22Rv1 (cell line): ENCODE data around the gene KDM4D.

ENCODE experiments used
- CTCF ChIP-seq: fragments of 450-650 bp; IDR thresholded peaks from 2 replicates; pipeline ENCODE4 v1.5.1; 2017; ENCODE audit warnings: mild to moderate bottlenecking
- ZFX ChIP-seq: fragments of 450-650 bp; IDR thresholded peaks from 2 replicates; pipeline ENCODE4 v1.6.1; 2017; ENCODE audit warnings: antibody characterized with exemption, borderline replicate concordance

- TF ChIP-seq CTCF (no peak), ZFX (no peak)
These were observed 45.2 kb upstream of the KDM4D start for GRCh38 chr11:94928117-94928990.
